Measurements from ENCODE around the gene FADS2. TPM values are rescaled to one million over a fixed set of nuclear protein-coding genes. Genes with fewer than 3 reads are reported as not detected.

The FADS2 gene
- total RNA-seq, 2 experiments from 2014 or later = 0.08 to 0.33 TPM

DNA sequence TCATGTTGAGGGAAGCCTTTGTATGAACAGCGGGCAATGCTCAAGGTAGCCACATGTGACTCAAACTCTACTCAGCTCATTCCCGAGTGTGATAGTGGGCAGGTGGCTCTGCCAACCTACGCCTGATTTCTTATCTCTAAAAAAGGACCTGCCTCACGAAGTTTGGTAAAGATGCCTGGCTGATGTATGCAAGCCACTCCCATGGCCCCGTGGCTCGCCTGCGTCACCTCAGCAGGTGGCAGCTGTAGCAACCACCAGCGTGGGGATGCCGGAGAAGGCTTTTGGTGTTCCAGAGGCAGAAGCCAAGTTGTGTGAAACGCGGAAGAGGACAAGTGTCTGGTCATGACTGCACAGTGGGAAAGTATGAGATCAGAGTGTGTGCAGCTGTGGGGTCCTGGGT is 5.4 kb downstream of the FADS2 start:
- no peak overlapping the region for H3K4me3 ChIP-seq (ENCODE audit: low read length)
- ATAC-seq (ENCODE audit: poor library complexity) (peak; percentile 30), DNase-seq (peak in 3 of 14 experiments; percentile 31 to 40 (median 31))
- TF ChIP-seq, protein P1, sequence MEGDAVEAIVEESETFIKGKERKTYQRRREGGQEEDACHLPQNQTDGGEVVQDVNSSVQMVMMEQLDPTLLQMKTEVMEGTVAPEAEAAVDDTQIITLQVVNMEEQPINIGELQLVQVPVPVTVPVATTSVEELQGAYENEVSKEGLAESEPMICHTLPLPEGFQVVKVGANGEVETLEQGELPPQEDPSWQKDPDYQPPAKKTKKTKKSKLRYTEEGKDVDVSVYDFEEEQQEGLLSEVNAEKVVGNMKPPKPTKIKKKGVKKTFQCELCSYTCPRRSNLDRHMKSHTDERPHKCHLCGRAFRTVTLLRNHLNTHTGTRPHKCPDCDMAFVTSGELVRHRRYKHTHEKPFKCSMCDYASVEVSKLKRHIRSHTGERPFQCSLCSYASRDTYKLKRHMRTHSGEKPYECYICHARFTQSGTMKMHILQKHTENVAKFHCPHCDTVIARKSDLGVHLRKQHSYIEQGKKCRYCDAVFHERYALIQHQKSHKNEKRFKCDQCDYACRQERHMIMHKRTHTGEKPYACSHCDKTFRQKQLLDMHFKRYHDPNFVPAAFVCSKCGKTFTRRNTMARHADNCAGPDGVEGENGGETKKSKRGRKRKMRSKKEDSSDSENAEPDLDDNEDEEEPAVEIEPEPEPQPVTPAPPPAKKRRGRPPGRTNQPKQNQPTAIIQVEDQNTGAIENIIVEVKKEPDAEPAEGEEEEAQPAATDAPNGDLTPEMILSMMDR (IDR thresholded peaks at IDR 0.05) = no peak
- ChIA-PET POLR2A (interaction anchor here (0.6 kb wide), 1 partner anchor 36 kb away, joined by 3 read pairs; no protein-coding TSS in a partner anchor), CTCF (no interaction called here)
- Mint-ChIP-seq H3K27ac (peak overlapping the region; percentile 22), H3K9me3 (no peaks in the 10 kb centered on the region), H3K4me3 (peak overlapping the region; percentile 65), H3K27me3 (peaks cover 49% of the 10 kb centered on the region), H3K4me1 (ENCODE audit: low read depth) (peaks cover 24% of the 10 kb centered on the region), H3K36me3 (ENCODE audit: low read depth) (no peaks in the 10 kb centered on the region)
- no peak overlapping the region for H3K27ac ChIP-seq (ENCODE audit: low read depth in 1 of 2, low read length in 2 of 2)
- intact Hi-C loops (cut with DNase I, micrococcal nuclease) = no loop called here
- H3K27me3 ChIP-seq (ENCODE audit: control insufficient read depth in 1 of 2, insufficient read depth in 2 of 2, low read length in 2 of 2) = peaks cover 15 to 18% of the 10 kb centered on the region in 2 experiments
- H3K4me1 ChIP-seq (ENCODE audit: insufficient read depth, low read length) = peaks cover 35% of the 10 kb centered on the region
- no peaks in the 10 kb centered on the region for H3K36me3 ChIP-seq (ENCODE audit: insufficient read depth, low read length)
- peaks cover 0 to 15% of the 10 kb centered on the region in 2 experiments for H3K9me3 ChIP-seq (ENCODE audit: control insufficient read depth in 1 of 2, insufficient read depth in 1 of 2, low read length in 2 of 2)

DNA sequence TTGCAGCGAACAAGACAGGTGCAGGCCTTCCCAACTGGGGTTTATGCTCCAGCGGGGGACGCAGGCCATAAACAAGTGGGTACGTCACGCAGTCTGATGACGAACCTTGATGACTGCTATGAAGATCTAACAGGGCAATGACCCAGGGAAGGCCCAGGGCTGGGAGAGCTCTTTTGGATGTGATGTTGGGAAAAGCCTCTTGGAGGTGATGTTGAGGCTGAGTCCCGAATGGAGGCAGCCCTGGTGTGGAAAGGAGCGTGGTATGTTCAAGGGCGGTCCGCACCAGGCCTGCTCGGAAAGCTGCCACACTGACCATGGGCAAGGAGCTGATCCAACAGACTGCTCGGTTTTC is 5.8 kb downstream of the FADS2 start:
- no peak overlapping the region for H3K4me3 Mint-ChIP-seq
- ChIA-PET POLR2A (interaction anchor here (0.5 to 0.7 kb wide), 3 partner anchors 36 to 238 kb away, joined by 3 read pairs; partner anchors contain the start of gene TMEM258), CTCF (no interaction called here)
- Histone ChIP-seq H3K4me3 (ENCODE audit: low read length) (no peak overlapping the region), H3K27ac (ENCODE audit: low read depth in 1 of 2, low read length in 2 of 2) (no peak overlapping the region), H3K4me1 (ENCODE audit: insufficient read depth, low read length) (peaks cover 31% of the 10 kb centered on the region), H3K36me3 (ENCODE audit: insufficient read depth, low read length) (no peaks in the 10 kb centered on the region), H3K9me3 (ENCODE audit: control insufficient read depth in 1 of 2, insufficient read depth in 1 of 2, low read length in 2 of 2) (peaks cover 0 to 10% of the 10 kb centered on the region in 2 experiments), H3K27me3 (ENCODE audit: control insufficient read depth in 1 of 2, insufficient read depth in 2 of 2, low read length in 2 of 2) (peaks cover 13% of the 10 kb centered on the region in 2 experiments)
- peaks cover 45% of the 10 kb centered on the region for H3K27me3 Mint-ChIP-seq
- peak overlapping the region; percentile 22 for H3K27ac Mint-ChIP-seq
- TF ChIP-seq, protein P1 (IDR thresholded peaks at IDR 0.05) = no peak
- peaks cover 22% of the 10 kb centered on the region for H3K4me1 Mint-ChIP-seq (ENCODE audit: low read depth)
- ATAC-seq (ENCODE audit: poor library complexity) (no peak), DNase-seq (no peak)
- H3K36me3 Mint-ChIP-seq (ENCODE audit: low read depth) = no peaks in the 10 kb centered on the region
- intact Hi-C loops (cut with DNase I, micrococcal nuclease) = no loop called here
- H3K9me3 Mint-ChIP-seq = no peaks in the 10 kb centered on the region

DNA sequence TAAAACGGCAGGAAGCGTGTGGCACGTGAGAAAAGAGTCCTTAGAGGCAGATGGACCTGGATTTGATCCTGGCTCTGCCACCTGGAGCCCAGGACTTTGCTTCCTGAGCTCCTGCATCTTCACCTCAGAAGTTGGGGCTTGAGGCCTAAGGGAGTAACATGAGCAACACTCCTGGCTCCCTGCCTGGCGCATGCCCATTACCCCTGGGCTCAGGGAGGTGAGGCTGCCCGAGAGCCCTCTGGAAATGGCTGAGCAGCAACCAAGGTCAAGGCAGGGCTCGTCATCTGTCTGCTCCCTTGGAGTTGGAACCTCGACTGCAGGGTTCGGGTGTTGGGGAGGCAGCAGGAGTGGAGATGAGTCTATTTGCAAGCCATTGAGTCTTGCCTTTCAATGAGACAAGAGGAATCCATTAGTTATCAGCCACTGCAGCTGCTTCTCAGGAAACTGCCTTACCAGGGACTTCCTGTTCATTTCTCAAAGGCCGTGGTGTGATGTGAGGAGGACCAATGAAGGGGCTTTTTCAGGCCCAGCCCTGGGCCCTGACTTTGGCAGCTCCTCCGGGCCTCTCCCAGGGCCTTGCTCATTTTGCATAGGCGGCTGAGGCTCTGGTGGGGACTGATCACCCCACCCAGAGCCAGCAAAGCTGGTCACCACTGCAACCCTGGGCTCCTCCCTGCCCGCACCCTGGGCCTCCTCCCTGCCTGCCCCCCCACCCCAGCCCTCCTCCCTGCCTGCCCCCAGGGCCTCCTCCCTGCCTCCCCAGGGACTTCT is 6.4 kb downstream of the FADS2 start:
- ChIA-PET CTCF (no interaction called here), POLR2A (interaction anchor here (0.5 to 0.7 kb wide), 2 partner anchors 43 to 237 kb away, joined by 3 read pairs; partner anchors contain the start of gene TMEM258)
- peak in 8 of 14 experiments; percentile 13 to 68 (median 52) for DNase-seq
- Mint-ChIP-seq H3K36me3 (ENCODE audit: low read depth) (no peaks in the 10 kb centered on the region), H3K4me1 (ENCODE audit: low read depth) (peaks cover 22% of the 10 kb centered on the region), H3K27ac (peak overlapping the region; percentile 22), H3K9me3 (no peaks in the 10 kb centered on the region), H3K27me3 (peaks cover 41% of the 10 kb centered on the region), H3K4me3 (no peak overlapping the region)
- TF ChIP-seq, protein P1 (IDR thresholded peaks at IDR 0.05) = no peak
- H3K4me1 ChIP-seq (ENCODE audit: insufficient read depth, low read length) = peaks cover 25% of the 10 kb centered on the region
- intact Hi-C loops (cut with DNase I, micrococcal nuclease) = no loop called here
- H3K36me3 ChIP-seq (ENCODE audit: insufficient read depth, low read length) = no peaks in the 10 kb centered on the region
- peak; percentile 76 for ATAC-seq (ENCODE audit: poor library complexity)
- H3K9me3 ChIP-seq (ENCODE audit: control insufficient read depth in 1 of 2, insufficient read depth in 1 of 2, low read length in 2 of 2) = peaks cover 0 to 5% of the 10 kb centered on the region in 2 experiments
- no peak overlapping the region for H3K27ac ChIP-seq (ENCODE audit: low read depth in 1 of 2, low read length in 2 of 2)
- H3K4me3 ChIP-seq (ENCODE audit: low read length) = no peak overlapping the region
- H3K27me3 ChIP-seq (ENCODE audit: control insufficient read depth in 1 of 2, insufficient read depth in 2 of 2, low read length in 2 of 2) = peaks cover 8% of the 10 kb centered on the region in 2 experiments

Measured in CD4-positive, alpha-beta T cell (primary cell).